Measurements from ENCODE around the gene TMTC2.

DNA sequence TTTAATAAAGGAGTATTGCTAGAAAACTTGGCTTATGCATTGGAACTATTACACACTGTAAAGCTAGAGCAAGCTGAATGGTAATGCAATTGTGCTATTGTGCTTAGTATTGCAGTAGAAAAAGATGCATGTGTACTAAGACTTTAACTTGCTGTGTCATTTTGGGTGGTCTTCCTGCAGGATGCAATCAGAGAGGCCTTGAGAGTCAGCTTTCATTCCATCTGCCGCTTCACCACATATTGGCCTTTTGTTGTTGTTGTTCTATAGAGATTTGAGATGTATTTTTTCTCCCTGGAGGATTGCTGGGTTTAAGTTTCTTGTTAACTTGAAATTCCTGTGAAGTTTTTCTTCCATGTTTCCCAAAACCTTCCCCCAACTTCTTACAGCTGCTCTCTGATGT is 449.7 kb downstream of the TMTC2 start:
- no peak for TF ChIP-seq ZNF274 (IDR thresholded peaks at IDR 0.05; ENCODE audit: low read depth, low read length)
- TF ChIP-seq YY1 (IDR thresholded peaks at IDR 0.05; ENCODE audit: insufficient read depth, insufficient read length): no peak
- TF ChIP-seq SUZ12 (IDR thresholded peaks at IDR 0.05; ENCODE audit: extremely low read depth, insufficient read depth, insufficient read length): no peak
